Measurements from ENCODE around the gene SULF2.
A peak's percentile ranks its signal among the peaks of the same experiment; 100 is the strongest.

Gene SULF2

DNA sequence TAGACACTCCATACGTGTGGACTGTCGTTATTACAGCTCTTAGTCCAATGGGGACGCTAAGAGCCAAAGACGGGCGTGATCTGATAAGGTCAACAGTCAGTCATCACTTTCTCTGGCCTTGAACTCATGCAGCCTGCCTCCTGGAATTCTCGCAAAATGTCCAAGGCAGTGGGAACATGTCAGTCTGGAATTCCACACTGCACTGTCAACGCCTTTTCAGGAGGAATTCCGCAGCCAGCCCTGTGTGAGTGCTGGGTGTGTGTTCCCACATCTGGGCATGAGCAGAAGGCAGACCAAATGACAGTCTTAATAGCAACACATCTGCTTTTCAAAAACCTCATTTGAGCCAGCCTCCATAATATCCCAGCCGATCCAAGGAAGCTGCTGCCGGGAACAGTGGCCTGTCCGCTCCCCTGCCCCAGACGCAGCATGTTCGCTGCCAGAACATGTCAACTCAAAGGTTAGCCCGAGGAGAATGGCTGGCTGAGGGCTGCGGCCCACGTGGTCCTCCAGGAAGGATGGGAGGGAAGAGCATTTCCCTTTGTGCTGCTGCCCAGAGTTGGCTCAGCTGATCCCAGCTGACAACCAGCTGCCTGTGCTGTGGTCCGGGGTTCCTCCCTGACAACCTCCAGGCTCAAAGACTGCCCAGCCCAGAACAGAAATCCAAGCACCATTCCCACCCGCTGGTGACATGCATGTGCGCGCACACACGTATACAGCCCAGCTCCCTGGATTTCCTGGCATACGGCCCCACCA lies 103.1 kb downstream of the SULF2 start:
- peak; percentile 39 for DNase-seq

DNA sequence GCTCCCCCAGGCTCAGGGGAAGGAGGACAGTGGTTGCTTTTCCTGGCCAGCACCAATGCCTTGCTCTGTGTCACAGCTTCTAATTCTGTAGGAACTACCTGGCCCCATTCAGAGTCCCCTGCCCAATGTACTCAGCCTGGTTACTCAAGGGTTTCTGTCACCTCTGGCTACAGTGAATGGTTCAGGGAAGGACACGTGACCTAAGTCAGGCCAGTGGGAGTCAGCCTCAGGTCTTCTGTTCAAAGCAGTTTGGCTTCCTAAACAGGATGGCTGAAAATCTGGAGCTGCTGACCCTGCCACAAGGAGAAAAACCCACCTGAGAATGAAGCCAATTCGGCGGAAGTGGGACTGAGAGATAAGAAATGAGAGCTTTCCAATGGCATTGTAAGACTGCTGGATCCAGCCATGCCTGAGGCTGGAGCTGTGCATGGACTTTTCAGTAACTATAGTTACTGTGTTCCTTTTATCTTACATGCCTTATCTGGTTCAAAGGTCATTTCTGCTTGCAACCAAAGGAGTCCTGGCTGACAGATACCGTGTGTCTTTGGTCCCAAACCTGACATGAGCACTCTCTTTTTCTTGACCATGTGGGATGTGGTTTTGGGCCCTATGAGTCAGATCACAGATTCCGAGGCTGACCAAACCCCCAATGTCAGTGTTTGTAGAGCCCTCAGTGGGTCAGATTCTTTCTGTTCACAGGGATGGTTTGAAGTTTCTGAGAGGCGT lies 104.3 kb downstream of the SULF2 start:
- DNase-seq, result no peak

DNA sequence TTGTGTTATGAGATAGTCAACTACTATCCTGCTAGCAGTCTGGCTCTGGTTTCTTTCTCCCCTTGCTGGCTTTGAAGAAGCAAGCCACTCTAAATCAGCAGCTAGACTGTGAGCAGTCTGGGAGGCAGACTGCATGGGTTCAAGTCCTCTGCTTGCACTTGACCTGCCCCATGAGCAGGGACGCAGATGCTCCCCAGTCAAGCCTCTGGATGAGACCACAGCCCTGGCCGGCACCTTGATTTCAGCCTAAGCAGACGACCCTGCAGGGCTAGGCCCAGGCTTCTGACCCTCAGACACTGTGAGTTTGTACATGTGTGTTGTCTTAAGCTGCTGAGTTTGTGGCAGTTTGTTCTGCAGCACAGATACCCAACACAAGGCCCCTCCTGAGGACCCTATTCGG lies 105.8 kb downstream of the SULF2 start:
- DNase-seq, result no peak

GRCh38 chr20:47678536-47678935 lies 106.7 kb downstream of the SULF2 start:
- DNase-seq, result no peak

DNA sequence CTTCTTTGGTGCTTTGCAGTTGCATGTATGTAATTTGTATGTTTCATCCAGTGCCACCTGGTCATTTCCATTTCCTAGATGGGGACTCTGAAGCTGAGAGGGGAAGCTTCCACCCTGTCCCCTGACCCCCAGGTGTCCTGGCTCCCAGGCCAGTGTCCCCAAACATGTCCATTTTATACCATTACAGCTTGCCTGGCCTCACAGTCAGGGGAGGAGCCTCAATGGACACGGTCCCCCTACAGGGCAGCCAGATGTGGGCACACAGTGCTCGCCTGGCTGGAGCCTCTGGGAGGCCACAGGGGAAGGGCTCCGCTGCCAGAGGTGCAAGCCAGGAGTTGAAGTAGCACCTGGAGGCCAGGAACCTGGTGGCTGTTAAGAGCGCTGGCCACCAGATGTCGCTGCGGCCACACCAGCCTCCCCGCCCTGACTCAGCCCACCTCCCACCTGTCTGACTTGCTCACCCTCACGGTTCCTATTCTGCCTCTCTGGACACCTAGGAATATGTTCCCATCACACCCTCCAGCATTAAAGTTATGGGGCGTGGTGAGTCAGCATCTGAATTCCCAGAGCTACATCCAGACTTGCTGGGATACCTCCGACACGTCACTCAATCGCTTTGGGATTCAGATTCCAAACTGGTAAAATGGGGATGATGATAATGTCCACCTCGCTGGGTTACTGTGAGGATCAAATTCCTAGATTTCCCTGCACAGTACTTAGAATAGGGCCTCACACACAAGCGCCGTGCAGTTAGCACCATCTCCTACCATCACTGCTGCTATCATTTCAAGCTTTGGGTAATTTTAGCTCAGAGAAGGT lies 107.4 kb downstream of the SULF2 start:
- DNase-seq, result no peak

GRCh38 chr20:47676912-47677634 lies 108.2 kb downstream of the SULF2 start:
- no peak for DNase-seq

- DNase-seq, result no peak
These were observed 109.0 kb downstream of the SULF2 start for GRCh38 chr20:47676219-47676721.

DNA sequence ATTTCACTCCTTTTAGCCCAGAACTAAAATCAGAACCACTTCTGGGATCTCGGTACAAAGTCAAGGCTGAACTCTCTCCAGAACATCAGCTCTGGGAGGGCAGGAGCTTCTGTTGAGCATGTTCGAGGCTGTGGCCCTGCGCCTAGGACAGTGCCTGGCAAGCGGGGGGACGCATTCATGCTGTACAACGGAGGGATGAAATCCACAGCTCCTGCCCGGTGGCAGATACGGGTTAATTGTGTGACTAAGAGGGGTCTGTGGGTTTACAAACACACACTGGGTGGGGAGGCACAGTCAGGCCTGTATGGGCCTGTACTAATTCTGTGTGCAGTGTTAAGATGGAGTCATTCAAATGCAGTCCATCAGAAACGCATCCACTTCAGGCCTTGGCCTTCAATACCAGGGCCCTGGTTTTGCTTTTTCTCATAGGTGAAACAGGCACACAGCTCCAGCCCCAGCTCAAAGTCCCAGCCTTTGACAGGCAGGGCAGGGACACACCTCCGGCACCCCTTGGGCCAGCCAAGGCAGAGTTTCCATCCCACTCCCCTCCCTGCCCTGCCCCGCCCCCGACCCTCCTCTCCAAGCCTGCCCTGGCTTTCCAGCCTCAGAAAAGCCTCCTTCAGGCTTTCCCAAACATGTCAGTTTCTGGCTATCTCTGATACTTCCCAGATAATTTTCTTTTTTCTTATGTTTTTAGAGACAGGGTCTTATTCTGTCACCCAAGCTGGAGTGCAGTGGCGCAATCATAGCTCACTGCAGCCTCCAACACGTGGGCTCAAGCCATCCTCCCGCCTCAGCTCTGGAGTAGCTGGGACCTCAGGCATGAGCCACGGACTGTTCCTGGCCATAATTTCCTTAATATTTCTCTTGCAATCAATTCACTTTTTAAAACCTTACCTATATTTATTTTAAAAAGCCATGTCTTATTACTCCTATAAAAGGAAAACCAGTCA lies 109.8 kb downstream of the SULF2 start:
- no peak for DNase-seq

DNA sequence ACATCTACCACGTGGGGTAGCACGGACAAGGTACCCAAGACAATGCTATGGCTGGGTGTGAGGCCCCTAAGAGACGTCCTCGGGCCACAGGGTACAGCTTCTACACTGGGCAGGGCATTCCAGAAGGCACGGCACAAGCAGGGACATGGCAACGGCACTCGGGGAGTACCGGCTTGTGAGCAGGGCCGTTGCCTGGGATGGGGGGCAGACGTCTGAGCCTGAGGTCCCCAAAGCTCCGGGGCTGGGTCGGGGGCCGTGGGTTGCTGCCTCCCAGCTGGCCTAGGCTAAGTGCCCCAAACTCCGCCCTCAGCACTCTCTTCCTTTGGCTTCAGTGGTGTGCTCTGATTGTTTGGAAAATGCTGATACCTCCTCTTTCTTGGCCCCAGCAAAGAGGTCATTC lies 110.6 kb downstream of the SULF2 start:
- DNase-seq, result no peak

DNA sequence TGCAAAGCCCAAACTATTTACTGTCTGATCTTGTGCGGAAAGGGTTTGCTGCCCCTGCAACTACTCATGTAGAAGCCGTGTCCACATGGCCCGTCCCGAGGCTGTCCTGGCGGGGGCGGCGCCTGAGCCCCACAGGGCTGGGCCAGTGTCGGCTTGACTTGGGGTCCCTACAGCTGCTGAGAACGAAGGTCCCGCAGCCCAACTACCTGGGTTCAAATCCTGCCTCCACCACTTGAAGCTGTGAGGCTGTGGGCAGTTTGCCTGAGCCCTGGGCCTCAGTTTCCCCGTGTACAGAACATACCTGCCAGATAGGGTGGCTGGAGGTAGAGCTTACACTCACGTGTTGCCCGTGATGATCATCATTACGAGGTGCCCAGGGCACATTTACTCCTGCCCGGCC lies 111.1 kb downstream of the SULF2 start:
- no peak for DNase-seq

DNA sequence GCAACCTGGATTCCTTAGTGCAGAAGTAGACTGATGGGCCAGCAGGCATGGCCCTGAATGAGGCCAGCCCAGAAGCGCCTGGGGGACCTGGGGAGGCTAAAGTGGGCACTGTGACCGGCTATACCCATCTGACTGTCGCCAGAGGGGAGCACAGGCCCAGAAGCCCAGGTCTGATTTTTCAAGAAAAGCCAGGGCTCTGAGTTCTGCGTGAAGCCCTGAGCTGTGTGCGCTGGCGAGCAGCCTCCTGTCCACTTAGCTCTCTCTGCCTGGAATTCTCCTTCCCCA lies 111.7 kb downstream of the SULF2 start:
- DNase-seq, result no peak

- DNase-seq, result no peak
These were observed 112.2 kb downstream of the SULF2 start for GRCh38 chr20:47672886-47673670.

GRCh38 chr20:47672166-47672565 lies 113.1 kb downstream of the SULF2 start:
- DNase-seq, result no peak

GRCh38 chr20:47670913-47671312 lies 114.4 kb downstream of the SULF2 start:
- DNase-seq, result no peak

GRCh38 chr20:47669927-47670890 lies 115.1 kb downstream of the SULF2 start:
- no peak for DNase-seq

DNA sequence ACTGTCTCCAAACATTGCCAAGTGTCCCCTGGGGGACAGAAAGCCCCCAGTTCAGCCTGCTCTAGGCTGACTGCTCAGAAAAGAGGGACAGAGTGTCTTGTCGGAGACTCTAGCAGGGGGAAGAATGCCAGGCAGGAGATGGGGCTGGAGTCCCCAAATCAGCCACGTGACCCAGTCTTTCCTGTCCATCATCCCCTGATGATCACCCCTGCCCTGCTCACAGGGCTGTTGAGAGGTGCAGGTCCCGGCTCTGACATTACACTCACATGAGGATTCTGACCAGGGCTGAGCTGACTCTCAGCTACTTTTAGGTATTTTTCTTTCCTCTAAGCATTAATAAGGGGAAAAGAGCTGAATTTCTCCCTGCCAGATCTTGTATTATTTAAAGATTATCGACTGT lies 115.8 kb downstream of the SULF2 start:
- DNase-seq, result no peak

- no peak for DNase-seq
These were observed 116.2 kb downstream of the SULF2 start for GRCh38 chr20:47669152-47669425.

GRCh38 chr20:47668313-47669151 lies 116.7 kb downstream of the SULF2 start:
- DNase-seq, result no peak
